Mesenchymal stem cell (in vitro differentiated cells and primary cell): ENCODE data around the gene PLCL1.

Source experiments
- DNase-seq: peaks from one replicate; pipeline ENCODE4 v3.0.0-alpha.2; 2013
- H2AFZ ChIP-seq: one replicate; pipeline ENCODE4 v1.6.1; 2013; ENCODE audit warnings: low read depth, mild to moderate bottlenecking, control low read depth, inconsistent platforms, low read length, moderate library complexity
- H2AK5ac ChIP-seq: 2 replicates; pipeline ENCODE4 v1.6.1; 2013; ENCODE audit warnings: low read length, moderate library complexity, mild to moderate bottlenecking, inconsistent platforms; ENCODE audit not compliant: severe bottlenecking
- H2BK120ac ChIP-seq: one replicate; pipeline ENCODE4 v1.6.1; 2013; ENCODE audit warnings: low read depth, mild to moderate bottlenecking, inconsistent platforms, low read length, moderate library complexity
- H2BK12ac ChIP-seq, 2 experiments: one replicate each; pipeline ENCODE4 v1.6.1; 2013; ENCODE audit warnings: inconsistent platforms in 2 of 2, low read length in 2 of 2, mild to moderate bottlenecking in 2 of 2, moderate library complexity in 2 of 2, control low read depth in 1 of 2
- H2BK15ac ChIP-seq: one replicate; pipeline ENCODE4 v1.6.1; 2013; ENCODE audit warnings: mild to moderate bottlenecking, low read depth, inconsistent platforms; ENCODE audit not compliant: poor library complexity, severe bottlenecking
- H2BK5ac ChIP-seq: 2 replicates; pipeline ENCODE4 v1.6.1; 2013; ENCODE audit warnings: low read depth, mild to moderate bottlenecking, low read length, control low read depth, inconsistent platforms; ENCODE audit not compliant: poor library complexity, severe bottlenecking
- H3K14ac ChIP-seq, 2 experiments: one replicate each; pipeline ENCODE4 v1.6.1; 2013; ENCODE audit warnings: inconsistent platforms in 2 of 2, low read length in 2 of 2, control low read depth in 1 of 2, mild to moderate bottlenecking in 1 of 2, moderate library complexity in 1 of 2
- H3K18ac ChIP-seq, 2 experiments: one replicate each; pipeline ENCODE4 v1.6.1; 2013; ENCODE audit warnings: inconsistent platforms in 2 of 2, low read length in 2 of 2, control low read depth in 1 of 2, low read depth in 1 of 2, mild to moderate bottlenecking in 1 of 2
- H3K23ac ChIP-seq, 2 experiments: one replicate each; pipeline ENCODE4 v1.6.1; 2013; ENCODE audit warnings: inconsistent platforms in 2 of 2, low read length in 2 of 2, mild to moderate bottlenecking in 2 of 2, moderate library complexity in 2 of 2, control low read depth in 1 of 2
- H3K27ac ChIP-seq: 2 replicates; pipeline ENCODE4 v1.5.1; 2013; ENCODE audit warnings: mild to moderate bottlenecking, moderate library complexity, low read length, control low read depth, inconsistent platforms; ENCODE audit not compliant: poor library complexity, severe bottlenecking
- H3K27me3 ChIP-seq, 2 experiments: 2 replicates each; pipeline versions ENCODE4 v1.6.1 to v1.7.0; 2013; ENCODE audit warnings: low read length in 2 of 2, mild to moderate bottlenecking in 2 of 2, moderate library complexity in 2 of 2, control low read depth in 1 of 2, inconsistent platforms in 1 of 2; ENCODE audit not compliant: control insufficient read depth in 1 of 2, insufficient read depth in 1 of 2
- H3K36me3 ChIP-seq, 2 experiments: 2 replicates each; pipeline versions ENCODE4 v1.6.1 to v1.7.0; 2013; ENCODE audit warnings: low read length in 2 of 2, control low read depth in 1 of 2, inconsistent platforms in 1 of 2, low read depth in 1 of 2, mild to moderate bottlenecking in 1 of 2; ENCODE audit not compliant: insufficient read depth in 2 of 2, control insufficient read depth in 1 of 2
- H3K4ac ChIP-seq, 2 experiments: one replicate each; pipeline ENCODE4 v1.6.1; 2013; ENCODE audit warnings: inconsistent platforms in 2 of 2, low read length in 2 of 2, mild to moderate bottlenecking in 2 of 2, moderate library complexity in 2 of 2, control low read depth in 1 of 2, low read depth in 1 of 2
- H3K4me1 ChIP-seq: 2 replicates; pipeline ENCODE4 v1.6.1; 2013; ENCODE audit warnings: low read depth, low read length, control low read depth; ENCODE audit not compliant: control insufficient read depth, insufficient read depth
- H3K4me2 ChIP-seq: 2 replicates; pipeline ENCODE4 v1.6.1; 2013; ENCODE audit warnings: low read length, mild to moderate bottlenecking, inconsistent platforms; ENCODE audit not compliant: poor library complexity, severe bottlenecking
- H3K4me3 ChIP-seq, 2 experiments: 2 replicates each; pipeline versions ENCODE4 v1.5.1 to v1.7.0; 2013; ENCODE audit warnings: low read length in 2 of 2, mild to moderate bottlenecking in 2 of 2, control low read depth in 1 of 2, low read depth in 1 of 2; ENCODE audit not compliant: insufficient read depth in 1 of 2
- H3K79me1 ChIP-seq: replicated peaks from 2 replicates; pipeline ENCODE4 v1.6.1; 2013; ENCODE audit warnings: mild to moderate bottlenecking, control low read depth, low read length, inconsistent platforms; ENCODE audit not compliant: poor library complexity, severe bottlenecking
- H3K9ac ChIP-seq: 2 replicates; pipeline ENCODE4 v1.7.0; 2013; ENCODE audit warnings: mild to moderate bottlenecking, low read length, moderate library complexity
- H3K9me3 ChIP-seq: 2 replicates; pipeline ENCODE4 v1.7.0; 2013; ENCODE audit warnings: mild to moderate bottlenecking, low read length; ENCODE audit not compliant: control insufficient read depth
- H4K8ac ChIP-seq: one replicate; pipeline ENCODE4 v1.6.1; 2013; ENCODE audit warnings: inconsistent platforms, mild to moderate bottlenecking, low read length, moderate library complexity
- H4K91ac ChIP-seq: one replicate; pipeline ENCODE4 v1.6.1; 2013; ENCODE audit warnings: mild to moderate bottlenecking, low read length, inconsistent platforms
- WGBS: methylation state at CpG from one replicate; pipeline ENCODE4 v1.1.7; 2013; ENCODE audit warnings: mixed read lengths; 5-methylcytosine and 5-hydroxymethylcytosine counted together

The PLCL1 gene

DNA sequence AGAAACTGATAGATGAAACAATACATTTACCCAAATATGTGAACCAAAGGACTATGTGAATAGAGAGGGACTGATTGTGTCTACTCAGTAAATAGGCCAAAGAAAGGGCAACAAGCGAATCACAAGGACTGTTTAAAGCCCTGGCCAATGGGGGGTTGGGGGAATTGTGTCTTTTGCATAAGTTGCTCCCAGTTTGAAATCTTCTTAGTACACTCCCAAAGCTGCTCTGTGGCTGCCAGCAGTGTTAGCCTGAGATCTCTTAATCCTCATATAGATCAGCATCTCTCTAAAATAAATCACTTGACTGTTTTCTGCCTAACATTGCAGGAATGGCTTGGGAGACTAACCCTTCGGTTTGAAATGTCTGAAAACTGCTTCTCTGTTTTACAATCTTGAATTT, 236.4 kb downstream of the PLCL1 start:
- no peak overlapping the region for H2BK5ac ChIP-seq
- H4K8ac ChIP-seq: no peak overlapping the region

DNA sequence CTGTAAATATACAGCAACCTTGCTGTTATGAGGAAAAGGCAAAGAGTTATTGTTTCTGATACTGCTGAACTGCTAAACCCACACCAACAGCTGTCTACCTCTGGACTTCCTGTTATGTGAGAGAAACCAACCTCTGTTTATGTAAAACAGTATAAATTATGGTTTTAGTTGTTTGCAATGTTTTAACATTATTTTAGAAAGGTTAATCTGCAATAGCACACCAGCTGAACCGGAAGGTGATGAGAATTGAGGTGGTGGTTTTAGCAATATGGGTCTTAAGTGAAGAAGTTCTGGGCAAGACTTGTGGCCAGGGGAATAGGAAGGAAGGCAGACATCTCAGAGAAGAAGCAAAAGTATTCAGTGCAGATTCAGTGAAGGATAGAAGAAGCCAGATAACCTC, 237.8 kb downstream of the PLCL1 start:
- no peak overlapping the region for H3K4me3 ChIP-seq
- H4K8ac ChIP-seq: no peak overlapping the region
- H2BK12ac ChIP-seq: no peak overlapping the region
- H3K4ac ChIP-seq: no peak overlapping the region
- peaks cover 0 to 3% of the 10 kb centered on the region in 2 experiments for H3K27me3 ChIP-seq
- no peak overlapping the region for H2AFZ ChIP-seq
- 41% methylated on average over 1 of the region's 1 CpG for WGBS
- H3K27ac ChIP-seq: no peak overlapping the region
- no peak for DNase-seq
- no peak overlapping the region for H3K14ac ChIP-seq
- no peak overlapping the region for H2BK120ac ChIP-seq
- H3K79me1 ChIP-seq: no peaks in the 10 kb centered on the region
- no peaks in the 10 kb centered on the region for H3K9me3 ChIP-seq
- no peaks in the 10 kb centered on the region for H3K4me1 ChIP-seq
- no peak overlapping the region for H3K18ac ChIP-seq
- no peak overlapping the region for H3K4me2 ChIP-seq
- H3K36me3 ChIP-seq: no peaks in the 10 kb centered on the region
- no peak overlapping the region for H3K9ac ChIP-seq
- no peak overlapping the region for H2BK5ac ChIP-seq
- H4K91ac ChIP-seq: no peak overlapping the region
- no peak overlapping the region for H2AK5ac ChIP-seq
- H3K23ac ChIP-seq: no peak overlapping the region
- H2BK15ac ChIP-seq: no peak overlapping the region

More for the DNA sequence above, 236.4 kb downstream of the PLCL1 start:
- H2AFZ ChIP-seq: no peak overlapping the region
- H3K14ac ChIP-seq: peak overlapping the region in 1 of 2 experiments; percentile 45
- H3K9ac ChIP-seq: no peak overlapping the region
- H2BK15ac ChIP-seq: no peak overlapping the region
- H3K4ac ChIP-seq: no peak overlapping the region
- no peak overlapping the region for H3K23ac ChIP-seq
- no peaks in the 10 kb centered on the region for H3K4me1 ChIP-seq
- no peaks in the 10 kb centered on the region for H3K9me3 ChIP-seq
- H3K18ac ChIP-seq: no peak overlapping the region
- no peak overlapping the region for H2AK5ac ChIP-seq
- H3K4me3 ChIP-seq: no peak overlapping the region
- H2BK12ac ChIP-seq: no peak overlapping the region
- H4K91ac ChIP-seq: no peak overlapping the region
- H2BK120ac ChIP-seq: no peak overlapping the region
- H3K4me2 ChIP-seq: no peak overlapping the region
- H3K27ac ChIP-seq: no peak overlapping the region
- DNase-seq: no peak
- WGBS: 86% methylated on average over 2 of the region's 2 CpGs
- H3K27me3 ChIP-seq: peaks cover 0 to 3% of the 10 kb centered on the region in 2 experiments
- H3K36me3 ChIP-seq: no peaks in the 10 kb centered on the region
- H3K79me1 ChIP-seq: no peaks in the 10 kb centered on the region

DNA sequence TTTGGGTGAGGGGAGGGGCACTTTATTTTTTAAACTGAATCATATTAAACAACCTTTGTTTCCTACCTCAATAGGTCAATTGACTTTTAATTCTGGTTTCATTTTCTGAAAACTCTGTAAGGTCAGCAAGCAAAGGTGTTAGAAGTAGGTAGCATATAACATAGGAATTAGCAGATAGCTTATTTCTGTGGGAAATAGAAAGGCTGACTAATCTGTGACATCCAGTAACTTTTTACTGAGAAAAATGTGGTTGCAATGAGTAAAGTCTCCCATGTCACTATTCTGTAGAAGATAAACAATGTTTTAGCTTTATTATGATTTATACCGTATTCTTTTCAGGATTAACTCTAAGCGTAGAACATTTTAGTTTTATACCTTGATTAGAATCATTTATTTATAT, 240.4 kb downstream of the PLCL1 start:
- no peak for DNase-seq
- Histone ChIP-seq H3K79me1 (no peaks in the 10 kb centered on the region), H3K4me1 (no peaks in the 10 kb centered on the region), H3K36me3 (no peaks in the 10 kb centered on the region), H3K4ac (no peak overlapping the region), H4K8ac (no peak overlapping the region), H3K27me3 (peaks cover 0 to 3% of the 10 kb centered on the region in 2 experiments), H3K27ac (no peak overlapping the region), H4K91ac (no peak overlapping the region), H3K23ac (no peak overlapping the region), H2BK120ac (no peak overlapping the region), H3K14ac (no peak overlapping the region), H3K18ac (no peak overlapping the region), H3K9ac (peak overlapping the region; percentile 22), H2AFZ (no peak overlapping the region), H3K4me3 (no peak overlapping the region), H2BK5ac (no peak overlapping the region), H2AK5ac (no peak overlapping the region), H3K4me2 (no peak overlapping the region), H3K9me3 (no peaks in the 10 kb centered on the region), H2BK15ac (no peak overlapping the region), H2BK12ac (no peak overlapping the region)
- no CpG with 5 or more reads among the region's 2 CpGs for WGBS

DNA sequence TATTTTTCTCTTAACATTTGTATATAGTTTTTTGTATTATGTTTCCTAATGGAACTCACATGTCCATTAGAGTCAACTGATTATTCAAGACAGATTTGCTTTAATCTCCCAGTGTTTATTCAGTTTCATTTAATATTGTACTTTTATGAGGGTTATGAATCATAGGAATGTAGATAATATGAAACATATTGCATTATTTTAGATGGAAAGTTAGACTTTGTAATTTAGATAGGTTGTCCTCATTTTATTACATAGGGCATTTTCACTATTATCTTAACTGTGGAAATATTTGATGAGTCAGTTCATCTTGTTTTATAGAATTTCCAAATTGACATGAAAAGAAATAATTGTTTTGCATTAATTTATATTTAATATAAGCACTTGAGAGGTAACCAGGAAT, 240.8 kb downstream of the PLCL1 start:
- H3K27ac ChIP-seq: no peak overlapping the region
- no peak overlapping the region for H3K23ac ChIP-seq
- peak overlapping the region; percentile 22 for H3K9ac ChIP-seq
- no peak overlapping the region for H2BK12ac ChIP-seq
- DNase-seq: no peak
- H2AFZ ChIP-seq: no peak overlapping the region
- H3K27me3 ChIP-seq: peaks cover 0 to 2% of the 10 kb centered on the region in 2 experiments
- H3K4me1 ChIP-seq: no peaks in the 10 kb centered on the region
- no peak overlapping the region for H3K4me3 ChIP-seq
- H4K8ac ChIP-seq: no peak overlapping the region
- H3K18ac ChIP-seq: no peak overlapping the region
- H3K14ac ChIP-seq: no peak overlapping the region
- no peak overlapping the region for H2BK120ac ChIP-seq
- H2AK5ac ChIP-seq: no peak overlapping the region
- H2BK5ac ChIP-seq: no peak overlapping the region
- no peaks in the 10 kb centered on the region for H3K79me1 ChIP-seq
- H3K36me3 ChIP-seq: no peaks in the 10 kb centered on the region
- H3K4me2 ChIP-seq: no peak overlapping the region
- H3K9me3 ChIP-seq: no peaks in the 10 kb centered on the region
- H4K91ac ChIP-seq: no peak overlapping the region
- H3K4ac ChIP-seq: no peak overlapping the region
- H2BK15ac ChIP-seq: no peak overlapping the region
